H1 (cell line): Measurements from ENCODE around the gene ASCC1. TPM values are rescaled to one million over a fixed set of nuclear protein-coding genes. Genes with fewer than 3 reads are reported as not detected.
"Not testable (repeated sequence)": the region's sequence is repeated elsewhere in the genome, so short reads cannot be mapped to it uniquely, and the experiment has no call there.

Source experiments
- CTCF ChIA-PET: fragments of 300-600 bp; sonication (Branson Sonifier 250); formaldehyde crosslinking; loops from one replicate; lab custom pipeline; 2021; ENCODE audit not compliant: partially characterized antibody; lab: Charles Lee
- POLR2A ChIA-PET: fragments of 300-600 bp; sonication (Branson Sonifier 250); formaldehyde crosslinking; loops from one replicate; lab custom pipeline; 2021; ENCODE audit warnings: inconsistent platforms; ENCODE audit not compliant: partially characterized antibody; lab: Charles Lee
- DNase-seq, 2 experiments: peaks; one replicate each; pipeline versions ENCODE4 v3.0.0 to v3.0.0-alpha.2; 2010 to 2022; ENCODE audit warnings: low spot score in 2 of 2, low read depth in 1 of 2, mixed read lengths in 1 of 2
- FAIRE-seq: peaks from 2 replicates; lab custom pipeline; 2011; peaks lifted over from hg19 to GRCh38; lab: Jason Lieb, UNC
- H2AFZ ChIP-seq: 2 replicates; pipeline ENCODE4 v1.8.1; 2012; ENCODE audit warnings: low read length, inconsistent platforms
- H2AK5ac ChIP-seq: 2 replicates; pipeline ENCODE4 v1.6.1; 2013; ENCODE audit warnings: low read depth, low read length
- H2BK120ac ChIP-seq: replicated peaks from 2 replicates; pipeline ENCODE3; 2013; ENCODE audit warnings: low read depth, low read length, inconsistent platforms
- H2BK12ac ChIP-seq: 2 replicates; pipeline ENCODE4 v1.6.1; 2013; ENCODE audit warnings: low read depth, low read length
- H2BK15ac ChIP-seq: 2 replicates; pipeline ENCODE4 v1.6.1; 2013; ENCODE audit warnings: low read length
- H2BK20ac ChIP-seq: 2 replicates; pipeline ENCODE4 v1.6.1; 2013; ENCODE audit warnings: low read length
- H2BK5ac ChIP-seq: 2 replicates; pipeline ENCODE4 v1.6.1; 2013; ENCODE audit warnings: low read depth, low read length
- H3K14ac ChIP-seq: 2 replicates; pipeline ENCODE4 v1.6.1; 2013; ENCODE audit warnings: inconsistent platforms; ENCODE audit not compliant: insufficient read length
- H3K18ac ChIP-seq: 2 replicates; pipeline ENCODE4 v1.6.1; 2013; ENCODE audit warnings: low read length; ENCODE audit errors: extremely low read depth
- H3K23ac ChIP-seq: 2 replicates; pipeline ENCODE4 v1.6.1; 2013; ENCODE audit warnings: inconsistent platforms; ENCODE audit not compliant: insufficient read length
- H3K23me2 ChIP-seq: 2 replicates; pipeline ENCODE4 v1.6.1; 2013; ENCODE audit warnings: low read depth, low read length
- H3K27ac ChIP-seq: 2 replicates; pipeline ENCODE4 v1.6.1; 2011; ENCODE audit warnings: low read depth, low read length, inconsistent platforms
- H3K27me3 ChIP-seq, 4 experiments: replicated peaks in 1 of 4; 1 replicate in 1 of 4; 2 replicates in 3 of 4; pipeline versions ENCODE4 v1.6.1 to v1.8.1; 2011 to 2013; ENCODE audit warnings: low read length in 3 of 4, mild to moderate bottlenecking in 3 of 4, inconsistent platforms in 2 of 4, mixed read lengths in 2 of 4, moderate library complexity in 1 of 4; ENCODE audit not compliant: control insufficient read depth in 3 of 4, insufficient read depth in 3 of 4; ENCODE audit errors: extremely low read depth in 1 of 4
- H3K36me3 ChIP-seq, 4 experiments: 2 replicates each; pipeline versions ENCODE4 v1.6.1 to v1.8.1; 2011 to 2013; ENCODE audit warnings: mild to moderate bottlenecking in 4 of 4, low read length in 3 of 4, moderate library complexity in 2 of 4, control low read depth in 1 of 4, inconsistent platforms in 1 of 4; ENCODE audit not compliant: insufficient read depth in 4 of 4, control insufficient read depth in 2 of 4
- H3K4ac ChIP-seq: replicated peaks from 2 replicates; pipeline ENCODE3; 2013; ENCODE audit warnings: low read length, low read depth, mixed read lengths, inconsistent platforms; ENCODE audit not compliant: insufficient read length
- H3K4me1 ChIP-seq, 4 experiments: replicated peaks in 1 of 4; 1 replicate in 1 of 4; 2 replicates in 3 of 4; pipeline versions ENCODE4 v1.6.1 to v1.8.1; 2011 to 2013; ENCODE audit warnings: low read length in 3 of 4, inconsistent platforms in 2 of 4, mixed read lengths in 1 of 4; ENCODE audit not compliant: insufficient read depth in 4 of 4, control insufficient read depth in 3 of 4
- H3K4me2 ChIP-seq, 2 experiments: 2 replicates each; pipeline versions ENCODE4 v1.6.1 to v1.8.1; 2011 to 2013; ENCODE audit warnings: low read depth in 2 of 2, low read length in 2 of 2, control low read depth in 1 of 2, inconsistent platforms in 1 of 2, mild to moderate bottlenecking in 1 of 2; ENCODE audit not compliant: insufficient read depth in 1 of 2
- H3K4me3 ChIP-seq, 4 experiments: fragments of 200-600, 300-600 bp in 1 of 4; sonication (generic), shearing (Covaris generic), sonication (Bioruptor Twin) in 1 of 4; 2 replicates each; pipeline versions ENCODE4 v1.5.1 to v1.8.1; 2011 to 2016; ENCODE audit warnings: low read length in 4 of 4, low read depth in 3 of 4, control low read depth in 2 of 4, inconsistent platforms in 2 of 4, mild to moderate bottlenecking in 2 of 4, mixed read lengths in 1 of 4, moderate library complexity in 1 of 4; ENCODE audit not compliant: insufficient read depth in 2 of 4; ENCODE audit errors: extremely low read depth in 1 of 4
- H3K56ac ChIP-seq: replicated peaks from 2 replicates; pipeline ENCODE3; 2013; ENCODE audit warnings: low read depth, mild to moderate bottlenecking, mixed read lengths, low read length, inconsistent platforms; ENCODE audit not compliant: insufficient read length
- H3K79me1 ChIP-seq: 2 replicates; pipeline ENCODE4 v1.6.1; 2013; ENCODE audit warnings: low read depth, low read length, control low read depth
- H3K79me2 ChIP-seq, 2 experiments: 2 replicates each; pipeline versions ENCODE4 v1.6.1 to v1.8.1; 2012 to 2013; ENCODE audit warnings: low read length in 2 of 2, mild to moderate bottlenecking in 2 of 2, inconsistent platforms in 1 of 2; ENCODE audit not compliant: insufficient read depth in 2 of 2, control insufficient read depth in 1 of 2
- H3K9ac ChIP-seq, 4 experiments: replicated peaks in 1 of 4; 1 replicate in 1 of 4; 2 replicates in 3 of 4; pipeline versions ENCODE4 v1.6.1 to v1.8.1; 2011 to 2013; ENCODE audit warnings: low read depth in 3 of 4, low read length in 3 of 4, control low read depth in 2 of 4, mild to moderate bottlenecking in 2 of 4, moderate library complexity in 2 of 4, inconsistent platforms in 1 of 4; ENCODE audit errors: extremely low read depth in 1 of 4
- H3K9me3 ChIP-seq, 2 experiments: 2 replicates each; pipeline versions ENCODE4 v1.6.1 to v1.8.1; 2012 to 2013; ENCODE audit warnings: mild to moderate bottlenecking in 2 of 2, moderate library complexity in 2 of 2, control low read depth in 1 of 2, inconsistent platforms in 1 of 2, low read depth in 1 of 2, low read length in 1 of 2, mixed read lengths in 1 of 2; ENCODE audit not compliant: insufficient read depth in 2 of 2
- H4K20me1 ChIP-seq, 2 experiments: replicated peaks in 1 of 2; 2 replicates each; pipeline versions ENCODE3 to v1.8.1; 2011 to 2013; ENCODE audit warnings: inconsistent platforms in 2 of 2, low read length in 2 of 2, mild to moderate bottlenecking in 1 of 2; ENCODE audit not compliant: insufficient read depth in 2 of 2, control insufficient read depth in 1 of 2
- H4K5ac ChIP-seq: 2 replicates; pipeline ENCODE4 v1.6.1; 2013; ENCODE audit warnings: low read length, low read depth, mixed read lengths, inconsistent platforms; ENCODE audit not compliant: insufficient read length
- H4K8ac ChIP-seq: 2 replicates; pipeline ENCODE4 v1.8.0; 2013; ENCODE audit warnings: mild to moderate bottlenecking, moderate library complexity, low read length, inconsistent platforms; ENCODE audit not compliant: insufficient read depth; ENCODE audit errors: extremely low read depth
- H4K91ac ChIP-seq: replicated peaks from 2 replicates; pipeline ENCODE3; 2013; ENCODE audit warnings: low read length, mixed read lengths, inconsistent platforms; ENCODE audit not compliant: insufficient read length
- WGBS, 2 experiments: shearing (Covaris generic) in 1 of 2; methylation state at CpG; one replicate each; pipeline versions ENCODE4 v1.1.6 to v1.1.7; 2013 to 2015; ENCODE audit warnings: low lambda C conversion rate in 2 of 2, mixed read lengths in 2 of 2, inconsistent platforms in 1 of 2, low coverage in 1 of 2, missing lambda C conversion rate in 1 of 2; ENCODE audit not compliant: insufficient replicate concordance in 2 of 2, insufficient coverage in 1 of 2, insufficient read length in 1 of 2; ENCODE audit errors: extremely low coverage in 1 of 2, missing lambda C conversion rate in 1 of 2; 5-methylcytosine and 5-hydroxymethylcytosine counted together
- polyA plus RNA-seq, 7 experiments: library from polyadenylated mRNA; depleted of rRNA in 3 of 7; stranded (reverse) in 5 of 7; unstranded in 2 of 7; fragments of >200 nt in 5 of 7; fragments of 200-250 nt in 2 of 7; gene quantifications; 1 replicate in 5 of 7; 2 replicates in 1 of 7; 4 replicates in 1 of 7; pipeline versions ENCODE4 v1.2.1 to v1.2.3, GENCODE V29; 2011 to 2013; ENCODE audit warnings: missing spikeins in 2 of 7, mixed read lengths in 2 of 7
- total RNA-seq: library from RNA; stranded (reverse); fragmentation: NEBNext Ultra II Directional; extraction: Animal tissue kit (Norgen Biotek cat#: 25700); gene quantifications from 2 replicates; pipeline ENCODE4 v1.2.1, GENCODE V29; 2021

The ASCC1 gene
- total and polyA plus RNA-seq, 2 of the 8 experiments (the other 6 are each of a cell fraction or from before 2014, with no cell fraction given) = 25.6 to 35.8 TPM

DNA sequence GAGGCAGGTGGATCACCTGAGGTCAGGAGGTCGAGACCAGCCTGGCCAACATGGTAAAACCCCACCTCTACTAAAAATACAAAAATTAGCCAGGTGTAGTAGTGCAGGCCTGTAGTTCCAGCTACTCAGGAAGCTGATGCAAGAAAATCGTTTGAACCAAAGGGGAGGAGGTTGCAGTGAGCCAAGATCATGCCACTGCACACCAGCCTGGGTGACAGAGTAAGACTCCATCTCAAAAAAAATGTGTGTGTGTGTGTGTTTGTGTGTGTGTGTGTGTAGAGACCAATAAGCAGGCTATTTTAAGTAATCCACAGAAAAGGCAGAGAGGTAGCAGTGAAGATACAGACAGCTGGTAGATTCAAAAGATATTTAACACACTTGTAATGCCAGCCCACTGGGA, 7.5 kb downstream of the ASCC1 start:
- H4K5ac ChIP-seq, H3K4me2 ChIP-seq, H2BK5ac ChIP-seq, H3K56ac ChIP-seq, H3K18ac ChIP-seq, H2BK120ac ChIP-seq, H3K9me3 ChIP-seq, FAIRE-seq, H4K91ac ChIP-seq, H3K23ac ChIP-seq, H3K23me2 ChIP-seq, H4K20me1 ChIP-seq, H3K27me3 ChIP-seq, H3K79me2 ChIP-seq, H3K79me1 ChIP-seq, DNase-seq, H3K4me3 ChIP-seq, POLR2A ChIA-PET, H3K4ac ChIP-seq, H3K4me1 ChIP-seq, H2AK5ac ChIP-seq, H3K9ac ChIP-seq, H2BK20ac ChIP-seq, H4K8ac ChIP-seq, H2BK12ac ChIP-seq, H2BK15ac ChIP-seq, H3K27ac ChIP-seq, H3K14ac ChIP-seq, H2AFZ ChIP-seq: not testable (repeated sequence)
- 82% methylated on average over 2 of the region's 2 CpGs; no CpG with 5 or more reads in 1 of the 2 experiments for WGBS, 2 experiments
- CTCF ChIA-PET = interaction anchor here (0.6 kb wide), 1 partner anchor 14 kb away, joined by 3 read pairs; no protein-coding TSS in a partner anchor
- H3K36me3 ChIP-seq = peaks cover 0 to 26% (median 7%) of the 10 kb centered on the region in 4 experiments; a peak in 4 of 8 replicates
